Measurements from ENCODE around the gene PDE6A. TPM values are rescaled to one million over a fixed set of nuclear protein-coding genes. Genes with fewer than 3 reads are reported as not detected.
"Not testable (repeated sequence)": the region's sequence is repeated elsewhere in the genome, so short reads cannot be mapped to it uniquely, and the experiment has no call there.

The PDE6A gene
- total RNA-seq, 1 donor from 2014 or later, result not detected

DNA sequence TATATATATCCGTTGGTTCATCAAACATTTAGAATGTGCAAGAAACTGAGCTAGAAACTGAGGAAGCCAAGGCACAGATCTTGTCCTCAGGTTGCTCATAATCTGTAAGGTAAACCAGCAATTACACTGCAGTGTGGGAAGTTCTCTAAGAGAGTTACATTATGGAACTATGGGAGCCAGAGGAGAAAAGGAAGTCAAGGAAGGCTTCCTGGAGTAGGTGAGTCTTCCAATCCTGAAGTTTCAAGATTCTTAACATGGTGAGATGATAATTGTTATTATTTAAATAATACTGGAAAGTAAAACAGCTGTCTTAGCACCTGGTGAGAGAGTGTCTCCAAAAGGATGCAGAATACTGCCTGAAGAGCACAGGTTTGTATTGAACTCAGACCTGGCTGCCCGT, 44.2 kb downstream of the PDE6A start:
- intact Hi-C loops (cut with micrococcal nuclease), result loop anchor here (5.0 kb wide), 1 partner anchor 57 kb away; no protein-coding TSS in a partner anchor

DNA sequence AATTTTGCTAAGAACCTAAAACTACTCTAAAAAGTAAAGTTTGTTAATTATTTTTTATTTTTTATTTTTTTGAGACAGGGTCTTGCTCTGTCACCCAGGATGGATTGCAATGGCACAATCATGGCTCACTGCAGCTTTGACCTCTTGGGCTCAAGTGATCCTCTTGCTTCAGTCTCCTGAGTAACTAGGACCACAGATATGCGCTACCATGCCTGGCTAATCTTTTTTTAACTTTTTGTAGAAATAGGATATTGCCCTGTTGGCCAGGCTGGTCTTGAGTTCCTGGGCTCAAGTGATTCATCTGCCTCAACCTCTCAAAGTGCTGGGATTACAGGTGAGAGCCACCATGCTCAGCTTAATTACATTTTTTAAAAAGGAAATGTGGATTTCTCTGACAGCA, 45.8 kb downstream of the PDE6A start:
- intact Hi-C loops (cut with micrococcal nuclease), result no loop called here

DNA sequence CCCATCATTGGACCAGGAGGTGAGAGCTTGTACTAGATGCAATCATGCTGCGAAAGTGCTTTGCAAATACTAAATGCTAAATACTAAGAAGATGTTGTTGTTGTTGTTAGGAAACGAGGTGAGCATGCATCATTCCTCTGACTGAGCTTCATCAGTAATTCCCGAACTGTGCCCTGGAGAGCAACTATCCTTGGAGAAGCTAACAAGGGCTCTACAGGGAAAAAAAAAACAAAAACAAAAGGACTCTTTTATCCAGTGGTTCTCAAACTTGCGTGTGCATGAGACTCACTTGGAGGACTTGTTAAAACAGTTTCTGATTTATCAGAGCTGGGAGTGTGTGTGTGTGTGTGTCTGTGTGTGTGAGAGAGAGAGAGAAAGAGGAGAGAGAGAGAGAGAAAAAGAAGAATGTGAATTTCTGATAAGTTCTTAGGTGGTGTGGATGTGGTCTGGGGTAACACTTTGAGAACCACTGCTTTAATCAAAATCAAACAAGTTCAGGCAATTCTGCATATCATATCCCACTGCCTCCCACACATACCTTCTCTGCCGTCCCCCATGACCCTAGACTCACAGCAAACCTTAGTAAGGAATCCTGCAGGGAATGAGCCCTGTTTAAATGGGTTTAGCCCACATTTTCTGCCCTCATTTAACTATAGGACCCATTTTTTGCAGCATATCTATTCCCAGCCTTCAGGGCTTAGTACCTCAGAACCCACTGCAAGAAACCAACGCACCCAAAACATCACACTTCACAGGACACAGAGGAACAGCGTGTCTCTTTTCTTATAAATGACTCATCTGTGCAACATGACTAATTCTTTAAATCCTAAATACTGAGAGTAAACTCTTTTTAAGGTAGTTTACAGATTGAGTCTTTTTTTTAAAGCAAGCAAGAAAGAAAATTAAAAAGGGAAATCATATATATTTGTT, 48.9 kb downstream of the PDE6A start:
- intact Hi-C loops (cut with micrococcal nuclease), result no loop called here

DNA sequence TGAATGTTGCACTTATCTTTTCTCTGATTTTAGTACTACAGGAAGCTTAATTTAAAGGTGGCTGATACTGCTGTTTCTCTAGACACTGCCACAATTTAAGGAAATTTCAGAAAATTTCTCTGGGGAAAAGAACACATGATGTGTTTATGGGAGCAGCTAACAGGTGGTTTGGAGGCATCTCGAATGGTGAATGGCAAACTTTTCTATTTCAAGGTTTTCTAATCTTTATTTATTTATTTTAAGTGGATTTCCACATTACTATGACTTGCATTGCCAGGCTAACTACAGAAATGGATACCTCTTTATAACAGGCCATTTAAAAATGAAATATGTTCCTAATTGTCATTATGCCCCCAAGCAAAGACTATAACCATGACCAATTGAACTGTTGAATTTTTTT, 50.4 kb downstream of the PDE6A start:
- intact Hi-C loops (cut with micrococcal nuclease), result no loop called here

DNA sequence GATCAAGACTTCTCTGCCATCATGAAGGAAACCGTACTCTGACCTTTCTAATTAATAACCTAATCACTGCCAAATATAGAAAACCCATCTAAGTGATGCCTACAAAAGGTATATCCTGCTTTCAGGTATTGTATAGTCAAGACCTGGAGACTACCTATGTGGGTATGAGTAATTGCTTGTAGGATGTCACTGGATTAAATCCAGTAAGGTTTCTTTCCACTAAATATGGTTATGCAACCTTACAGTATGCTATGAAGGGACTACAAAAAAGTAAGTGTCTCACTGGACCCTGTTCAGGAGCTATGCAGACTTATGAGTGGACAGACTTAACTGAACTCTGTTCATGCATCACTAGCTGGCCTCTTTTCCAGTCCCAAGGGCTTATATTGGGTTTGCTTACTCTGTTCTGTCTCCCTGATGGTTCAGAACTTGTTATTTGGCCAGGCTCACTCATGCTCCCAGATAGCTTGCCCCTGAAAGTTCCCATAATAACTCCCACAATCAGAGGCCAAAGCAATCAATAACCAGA, 51.1 kb downstream of the PDE6A start:
- intact Hi-C loops (cut with micrococcal nuclease), result no loop called here

DNA sequence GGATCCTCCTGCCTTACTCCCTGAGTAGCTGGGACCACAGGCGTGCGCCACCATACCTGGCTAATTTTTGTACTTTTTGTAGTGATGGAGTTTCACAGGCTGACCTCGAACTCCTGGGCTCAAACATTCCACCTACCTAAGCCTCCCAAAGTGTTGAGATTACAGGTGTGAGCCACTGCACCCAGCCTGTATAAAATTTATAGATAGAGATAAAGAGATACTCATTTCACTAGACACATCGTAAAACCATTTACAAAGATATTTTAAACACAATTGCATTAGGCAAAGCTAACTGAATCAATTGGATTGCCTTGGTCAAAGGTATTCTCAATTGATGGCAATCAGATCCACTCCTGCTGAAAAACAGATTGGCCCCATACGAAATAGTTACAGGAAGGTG, 52.0 kb downstream of the PDE6A start:
- intact Hi-C loops (cut with micrococcal nuclease), result no loop called here

DNA sequence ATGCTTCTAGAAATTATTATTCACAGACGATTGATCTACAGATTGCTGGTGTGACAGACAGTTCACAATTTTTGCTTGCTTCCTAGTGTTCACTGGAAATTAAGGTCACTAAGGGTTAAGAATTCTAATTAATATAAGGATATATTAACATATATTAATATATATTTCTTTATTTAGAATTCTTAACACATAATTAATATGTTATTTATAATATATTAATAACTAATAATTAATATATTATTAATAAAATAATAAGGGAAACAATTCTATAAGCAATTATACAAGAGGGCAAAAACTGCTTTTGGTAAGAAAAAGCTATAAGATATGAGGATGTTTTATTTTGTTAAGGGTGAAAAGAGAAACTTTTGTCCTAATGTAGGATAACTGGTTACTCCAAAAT, 56.3 kb downstream of the PDE6A start:
- intact Hi-C loops (cut with micrococcal nuclease), result no loop called here

DNA sequence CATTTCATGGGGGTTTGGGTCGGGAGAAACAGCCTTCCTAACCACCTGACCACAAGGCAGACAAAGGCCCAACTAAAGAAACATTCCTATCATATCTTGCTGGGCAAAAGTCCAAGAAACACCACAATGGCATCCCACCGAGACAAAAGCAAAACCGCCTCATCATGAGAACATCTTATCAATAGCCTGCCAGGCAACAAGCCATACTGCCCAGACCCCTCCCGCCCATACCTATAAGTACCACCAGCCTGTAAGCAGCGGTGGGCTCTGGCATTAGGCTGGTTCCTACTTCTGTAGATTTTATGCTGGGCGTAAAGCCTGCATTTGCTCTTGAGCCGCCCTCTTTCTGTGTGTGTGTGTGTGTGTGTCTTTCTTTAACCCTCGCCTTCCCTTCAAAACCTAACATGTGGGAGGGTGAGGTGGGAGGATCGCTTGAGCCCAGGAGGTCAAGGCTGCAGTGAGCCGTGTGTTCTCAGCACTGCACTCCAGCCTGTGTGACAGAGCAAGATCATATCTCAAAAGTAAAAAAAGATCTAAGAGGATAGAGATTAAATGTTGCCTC, 56.9 kb downstream of the PDE6A start:
- intact Hi-C loops (cut with micrococcal nuclease), result no loop called here

DNA sequence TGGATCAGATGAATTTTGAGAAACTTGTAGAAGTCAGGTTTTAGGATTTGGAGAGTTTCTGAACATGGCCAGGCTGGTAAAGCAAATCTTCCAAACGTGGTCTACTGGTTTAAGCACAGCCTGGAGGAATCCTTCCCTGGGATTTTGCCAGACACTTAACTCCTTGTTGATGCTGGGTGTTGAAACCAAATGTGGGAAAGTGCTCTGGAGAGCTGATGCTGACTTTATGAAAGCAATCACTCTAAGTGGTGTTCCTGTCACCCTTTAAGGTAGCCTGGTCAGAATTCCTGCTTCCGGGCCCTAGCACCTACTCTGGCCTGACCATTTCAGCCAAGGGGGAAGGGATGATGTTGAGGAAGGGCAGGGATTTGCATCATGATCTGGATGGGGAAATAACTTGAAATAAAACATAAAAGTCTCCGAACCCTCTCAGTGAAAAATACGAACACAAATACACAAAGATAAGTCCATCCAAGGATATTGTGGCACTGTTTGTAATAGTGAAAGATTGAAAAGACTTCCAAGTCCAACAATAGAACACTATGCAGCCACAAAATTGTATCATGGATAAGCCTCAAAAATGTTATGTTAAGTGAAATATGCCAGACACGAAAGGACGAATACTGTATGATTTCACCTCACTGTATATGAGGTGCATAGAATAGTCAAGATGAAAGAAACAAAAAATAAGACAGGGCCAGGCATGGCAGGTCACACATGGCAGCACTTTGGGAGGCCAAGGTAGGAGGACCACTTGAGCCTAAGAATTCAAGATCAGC, 57.7 kb downstream of the PDE6A start:
- intact Hi-C loops (cut with micrococcal nuclease), result no loop called here

DNA sequence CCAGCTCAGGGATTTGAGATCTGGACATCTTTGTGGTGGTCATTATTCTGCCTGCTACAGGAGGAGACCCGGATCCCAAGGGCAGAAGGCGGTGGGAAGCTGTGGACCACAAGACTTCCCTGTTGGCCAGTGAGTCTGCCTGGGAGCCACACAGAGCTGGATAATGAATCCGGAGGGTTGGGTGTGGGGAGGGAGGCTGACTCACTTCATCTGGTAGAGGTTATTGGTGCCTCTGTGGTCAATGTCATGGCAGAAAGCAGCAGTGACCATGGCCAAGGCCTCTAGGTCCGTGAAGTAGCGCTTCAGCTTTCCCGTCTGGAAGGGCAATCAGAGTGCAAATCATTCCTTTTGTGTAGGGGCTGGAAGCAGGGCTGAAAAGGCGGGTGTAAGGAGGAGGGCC, 58.5 kb downstream of the PDE6A start:
- intact Hi-C loops (cut with micrococcal nuclease), result no loop called here

DNA sequence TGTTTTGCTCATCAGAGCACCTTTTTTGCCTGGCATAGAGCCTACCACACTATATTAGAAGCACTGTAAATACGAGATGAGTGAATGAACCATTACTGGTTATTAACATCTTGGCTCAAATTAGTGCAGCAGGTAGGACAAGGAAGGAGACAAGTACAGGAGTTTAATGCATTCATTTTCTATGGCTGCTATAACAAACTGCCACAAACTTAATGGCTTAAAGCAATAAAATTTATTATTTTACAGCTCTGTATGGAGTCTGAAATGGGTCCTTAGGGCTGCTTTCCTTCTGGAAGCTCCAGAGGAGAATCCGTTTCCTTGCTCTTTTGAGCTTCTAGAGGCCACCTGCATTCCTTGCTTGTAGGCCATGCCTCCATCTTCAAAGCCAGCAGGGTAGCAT, 59.1 kb downstream of the PDE6A start:
- intact Hi-C loops (cut with micrococcal nuclease), result no loop called here

DNA sequence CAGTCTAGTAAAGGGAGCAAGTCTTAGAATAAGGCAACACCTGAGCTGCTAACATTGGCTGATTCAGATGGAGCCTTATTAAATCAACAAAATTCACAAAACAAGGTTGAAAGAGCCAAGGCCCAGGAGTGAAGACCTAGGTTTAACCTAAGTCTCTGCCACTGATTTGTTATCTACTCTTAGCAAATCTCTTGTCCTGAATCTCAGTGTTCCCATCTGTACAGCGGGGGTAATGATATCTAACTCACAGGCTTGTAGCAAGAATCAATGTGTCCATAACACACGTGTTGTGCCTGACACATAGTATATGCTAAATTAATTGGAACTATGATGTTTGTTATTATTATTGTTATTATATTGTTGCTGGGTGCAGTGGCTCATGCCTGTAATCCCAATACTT, 61.0 kb downstream of the PDE6A start:
- intact Hi-C loops (cut with micrococcal nuclease), result no loop called here

DNA sequence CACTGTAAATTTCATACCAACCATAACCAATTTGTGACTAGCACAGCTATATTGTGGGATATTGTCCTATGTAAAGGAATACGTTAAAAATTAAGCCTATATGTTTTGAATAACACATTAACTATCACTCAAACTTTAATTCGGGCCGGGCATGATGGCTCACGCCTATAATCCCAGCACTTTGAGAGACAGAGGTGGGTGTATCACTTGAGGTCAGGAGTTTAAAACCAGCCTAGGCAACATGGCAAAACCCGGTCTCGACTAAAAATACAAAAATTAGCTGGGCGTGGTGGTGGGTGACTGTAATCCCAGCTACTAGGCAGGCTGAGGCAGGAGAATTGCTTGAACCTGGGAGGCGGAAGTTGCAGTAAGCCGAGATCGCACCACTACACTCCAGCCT, 62.0 kb downstream of the PDE6A start:
- intact Hi-C loops (cut with micrococcal nuclease), result not testable (repeated sequence)

DNA sequence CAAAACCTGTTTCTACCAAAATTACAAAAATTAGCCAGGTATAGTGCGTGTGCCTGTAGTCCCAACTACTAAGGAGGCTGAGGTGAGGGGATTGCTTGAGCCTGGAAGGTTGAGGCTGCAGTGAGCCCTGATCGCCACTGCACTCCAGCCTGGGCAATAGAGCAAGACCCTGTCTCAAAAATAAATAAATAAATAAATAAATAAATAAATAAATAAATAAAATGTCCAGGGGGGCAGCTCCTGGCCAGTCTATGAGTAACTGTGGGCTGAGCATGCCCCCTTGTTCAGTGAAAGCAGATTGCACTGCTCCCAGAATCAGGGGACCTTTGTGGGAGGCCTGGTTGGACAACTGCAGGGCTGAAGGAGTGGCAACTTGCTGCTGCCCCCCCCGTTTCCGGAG, 62.7 kb downstream of the PDE6A start:
- intact Hi-C loops (cut with micrococcal nuclease), result no loop called here

DNA sequence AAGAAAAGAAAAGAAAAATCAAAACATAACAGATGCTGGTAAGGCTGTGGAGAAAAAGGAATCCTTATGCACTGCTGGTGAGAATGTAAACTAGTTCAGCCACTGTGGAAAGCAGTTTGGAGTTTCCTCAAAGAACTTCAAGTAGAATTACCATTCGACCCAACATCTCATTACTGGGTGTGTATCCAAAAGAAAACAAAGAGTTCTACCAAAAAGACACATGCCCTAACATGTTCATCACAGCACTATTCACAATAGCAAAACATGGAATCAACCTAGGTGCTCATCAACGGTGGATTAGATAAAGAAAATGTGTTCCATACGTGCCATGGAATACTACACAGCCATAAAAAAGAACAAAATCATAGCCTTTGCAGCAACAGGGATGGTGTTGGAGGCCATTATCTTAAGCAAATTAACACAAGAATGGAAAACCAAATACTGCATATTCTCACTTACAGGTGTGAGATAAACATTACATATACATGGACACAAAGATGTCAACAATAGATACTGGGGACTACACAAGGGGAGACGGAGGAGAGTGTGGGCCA, 63.4 kb downstream of the PDE6A start:
- intact Hi-C loops (cut with micrococcal nuclease), result no loop called here

DNA sequence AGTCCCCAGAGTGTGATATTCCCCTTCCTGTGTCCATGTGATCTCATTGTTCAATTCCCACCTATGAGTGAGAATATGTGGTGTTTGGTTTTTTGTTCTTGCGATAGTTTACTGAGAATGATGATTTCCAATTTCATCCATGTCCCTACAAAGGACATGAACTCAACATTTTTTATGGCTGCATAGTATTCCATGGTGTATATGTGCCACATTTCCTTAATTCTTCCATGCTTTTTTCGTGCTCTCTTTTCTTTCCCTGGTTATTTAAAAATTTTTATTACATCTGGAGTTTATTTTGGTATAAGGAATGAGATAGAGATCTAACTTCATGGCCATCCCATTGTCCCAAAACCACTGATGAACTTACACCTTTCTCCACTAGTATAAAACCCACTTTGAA, 65.0 kb downstream of the PDE6A start:
- intact Hi-C loops (cut with micrococcal nuclease), result not testable (repeated sequence)

DNA sequence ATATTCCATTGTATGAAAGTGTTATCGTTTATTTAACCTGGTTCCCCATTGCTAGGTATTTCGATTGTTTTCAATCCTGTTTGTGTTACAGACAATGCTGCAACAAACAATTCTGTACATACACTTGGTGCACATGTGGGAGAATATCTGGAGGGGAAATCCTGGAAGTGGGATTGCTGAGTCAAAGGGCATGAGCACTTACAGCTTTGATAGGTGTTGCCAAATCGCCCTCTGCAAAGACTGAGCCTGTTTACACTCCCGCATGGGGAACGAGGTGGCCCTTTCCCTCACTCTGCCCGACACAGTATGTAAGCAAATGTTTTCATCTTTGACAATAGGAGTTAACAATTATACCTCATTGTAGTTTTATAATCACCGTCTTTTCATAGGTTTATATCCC, 66.2 kb downstream of the PDE6A start:
- intact Hi-C loops (cut with micrococcal nuclease), result no loop called here

DNA sequence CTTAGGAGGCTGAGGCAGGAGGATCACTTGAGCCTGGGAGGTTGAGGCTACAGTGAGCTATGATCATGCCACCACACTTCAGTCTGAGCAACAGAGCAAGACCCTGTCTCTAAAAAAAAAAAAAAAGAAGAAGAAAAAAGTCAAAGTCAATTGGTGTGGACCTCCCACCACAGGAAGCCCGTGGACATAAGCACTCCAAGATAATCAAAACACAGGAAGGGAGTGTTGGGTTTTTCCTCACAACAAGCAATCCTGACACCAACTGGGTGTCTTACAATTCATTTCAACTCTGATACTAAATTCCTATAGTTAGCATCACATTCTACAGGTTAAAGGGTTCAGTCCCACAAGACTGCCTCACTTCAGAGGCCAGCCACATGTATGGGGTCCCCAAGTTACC, 70.7 kb downstream of the PDE6A start:
- intact Hi-C loops (cut with micrococcal nuclease), result no loop called here

DNA sequence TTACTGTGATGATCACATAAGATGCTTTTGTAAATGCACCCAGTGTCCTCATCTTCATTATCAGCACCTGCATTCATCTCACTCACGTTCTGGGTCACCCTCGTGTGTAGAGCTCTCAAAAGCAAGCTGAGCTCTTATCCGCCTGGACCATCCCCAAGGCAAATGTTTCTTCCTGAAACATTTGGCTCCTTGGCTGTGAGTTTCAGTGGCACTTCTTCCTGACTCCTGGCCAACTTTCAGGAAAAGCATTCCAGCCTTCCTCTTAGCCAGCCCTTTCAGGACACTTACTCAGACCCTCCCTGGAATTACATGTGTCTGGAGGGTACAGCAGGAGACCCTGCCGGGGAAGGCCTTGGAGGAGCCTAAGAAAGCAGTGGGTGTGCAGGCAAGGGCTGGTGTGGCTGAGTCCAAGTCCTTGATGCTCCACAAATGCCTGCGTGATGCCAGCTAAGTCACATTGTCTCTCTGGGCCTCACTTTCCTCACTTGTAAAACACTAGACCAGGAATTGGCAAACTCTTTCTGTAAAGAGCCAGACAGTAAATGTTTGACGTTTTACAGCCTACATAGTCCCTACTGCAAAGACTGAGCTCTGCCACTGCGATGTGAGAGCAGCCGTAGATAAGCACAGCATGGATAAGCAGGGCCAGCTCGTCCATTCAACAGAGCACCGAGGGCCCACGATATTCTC, 72.1 kb downstream of the PDE6A start:
- intact Hi-C loops (cut with micrococcal nuclease), result no loop called here

DNA sequence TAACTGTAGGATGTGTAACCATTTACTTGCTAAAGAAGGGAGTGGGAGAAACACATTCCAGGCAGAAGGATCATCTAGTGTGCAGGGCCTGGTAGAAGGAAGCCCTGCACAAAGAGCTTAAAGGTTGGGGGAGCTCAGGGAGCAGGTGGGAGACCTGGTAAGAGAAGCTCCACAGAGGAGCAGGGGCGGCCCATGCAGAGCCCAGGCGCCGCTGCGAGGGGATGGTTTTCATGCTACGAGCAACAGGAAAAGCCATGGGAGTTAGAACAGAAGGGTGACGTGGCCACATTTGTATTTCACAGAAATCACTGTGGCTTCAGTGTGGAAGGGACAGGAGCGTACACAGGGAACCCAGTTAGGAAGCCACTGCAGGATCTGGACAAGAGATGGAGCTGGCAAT, 73.1 kb downstream of the PDE6A start:
- intact Hi-C loops (cut with micrococcal nuclease), result no loop called here

DNA sequence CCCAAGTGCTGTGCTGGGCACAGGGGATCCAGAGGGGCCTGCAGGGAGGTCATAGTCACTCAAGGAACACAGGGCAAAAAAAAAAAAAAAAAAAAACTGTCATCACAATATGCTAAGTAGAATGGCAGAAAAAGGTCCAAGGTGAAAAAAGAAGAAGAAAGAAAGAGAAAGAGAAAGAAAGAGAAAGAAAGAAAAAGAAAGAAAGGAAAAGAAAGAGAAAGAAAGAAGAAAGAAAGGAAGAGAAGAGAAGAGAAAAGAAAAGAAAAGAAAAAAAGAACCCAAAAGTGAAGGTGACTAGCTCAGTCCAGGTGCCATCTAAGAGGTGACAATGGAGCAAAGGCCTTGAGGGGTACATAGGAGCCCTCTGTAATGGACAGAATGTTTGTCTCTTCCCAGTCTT, 73.9 kb downstream of the PDE6A start:
- intact Hi-C loops (cut with micrococcal nuclease), result no loop called here

Measured in T-helper 2 cell treated with Interferon-gamma antibody and Interleukin-4, amounts not matched to agents 100 ng/mL and 5 ng/mL, for 36 hours (primary cell).